Measurements from ENCODE around the gene NR2E1. TPM values are rescaled to one million over a fixed set of nuclear protein-coding genes. Genes with fewer than 3 reads are reported as not detected.

Gene NR2E1
- total RNA-seq, 1 donor from 2014 or later: not detected

- Histone ChIP-seq H3K4me3 (ENCODE audit: low read depth, low read length) (no peak overlapping the region), H3K27me3 (ENCODE audit: control insufficient read depth, insufficient read depth, low read length) (no peaks in the 10 kb centered on the region), H3K36me3 (ENCODE audit: control insufficient read depth, insufficient read depth, low read length) (no peaks in the 10 kb centered on the region)
- DNase-seq (ENCODE audit: low read depth): no peak
- no peak for TF ChIP-seq CTCF (IDR thresholded peaks at IDR 0.05; ENCODE audit: insufficient read depth, low read length, poor library complexity, severe bottlenecking)
Observed at GRCh38 chr6:108203189-108204112, 37.6 kb downstream of the NR2E1 start.

- no peak for DNase-seq (ENCODE audit: low read depth)
- TF ChIP-seq CTCF (IDR thresholded peaks at IDR 0.05; ENCODE audit: insufficient read depth, low read length, poor library complexity, severe bottlenecking): no peak
Observed at GRCh38 chr6:108207013-108207412, 41.2 kb downstream of the NR2E1 start.

GRCh38 chr6:108209738-108210137, 43.9 kb downstream of the NR2E1 start:
- no peak overlapping the region for H3K4me3 ChIP-seq (ENCODE audit: low read depth, low read length)
- H3K27me3 ChIP-seq (ENCODE audit: control insufficient read depth, insufficient read depth, low read length): no peaks in the 10 kb centered on the region
- H3K36me3 ChIP-seq (ENCODE audit: control insufficient read depth, insufficient read depth, low read length): no peaks in the 10 kb centered on the region
- no peak for TF ChIP-seq CTCF (IDR thresholded peaks at IDR 0.05; ENCODE audit: insufficient read depth, low read length, poor library complexity, severe bottlenecking)
- no peak for DNase-seq (ENCODE audit: low read depth)

More at GRCh38 chr6:108207013-108207412, 41.2 kb downstream of the NR2E1 start:
- H3K27me3 ChIP-seq (ENCODE audit: control insufficient read depth, insufficient read depth, low read length): no peaks in the 10 kb centered on the region
- no peak overlapping the region for H3K4me3 ChIP-seq (ENCODE audit: low read depth, low read length)
- no peaks in the 10 kb centered on the region for H3K36me3 ChIP-seq (ENCODE audit: control insufficient read depth, insufficient read depth, low read length)

- H3K4me3 ChIP-seq (ENCODE audit: low read depth, low read length): no peak overlapping the region
- no peaks in the 10 kb centered on the region for H3K27me3 ChIP-seq (ENCODE audit: control insufficient read depth, insufficient read depth, low read length)
- no peaks in the 10 kb centered on the region for H3K36me3 ChIP-seq (ENCODE audit: control insufficient read depth, insufficient read depth, low read length)
- no peak for DNase-seq (ENCODE audit: low read depth)
- TF ChIP-seq CTCF (IDR thresholded peaks at IDR 0.05; ENCODE audit: insufficient read depth, low read length, poor library complexity, severe bottlenecking): no peak
Observed at GRCh38 chr6:108210556-108210955, 44.7 kb downstream of the NR2E1 start.

GRCh38 chr6:108211671-108212070, 45.8 kb downstream of the NR2E1 start:
- Histone ChIP-seq H3K36me3 (ENCODE audit: control insufficient read depth, insufficient read depth, low read length) (no peaks in the 10 kb centered on the region), H3K4me3 (ENCODE audit: low read depth, low read length) (no peak overlapping the region), H3K27me3 (ENCODE audit: control insufficient read depth, insufficient read depth, low read length) (no peaks in the 10 kb centered on the region)
- no peak for DNase-seq (ENCODE audit: low read depth)
- no peak for TF ChIP-seq CTCF (IDR thresholded peaks at IDR 0.05; ENCODE audit: insufficient read depth, low read length, poor library complexity, severe bottlenecking)

All from kidney epithelial cell (primary cell).